ENCODE measurements around the gene PDHB. TPM values are rescaled to one million over a fixed set of nuclear protein-coding genes. Genes with fewer than 3 reads are reported as not detected.

Gene PDHB
- total and polyA plus RNA-seq, 2 of the 13 experiments (the other 11 are each of a cell fraction or from before 2014, with no cell fraction given) = 108 to 153 TPM

GRCh38 chr3:58471025-58471887 lies 37.6 kb upstream of the PDHB start (continued):
- TF ChIP-seq ISL2 (CRISPR knock-in tag; IDR thresholded peaks at IDR 0.05) = peak; percentile 89
- TF ChIP-seq HNRNPK (IDR thresholded peaks at IDR 0.05; ENCODE audit: low read depth, low read length, poor library complexity, severe bottlenecking) = no peak
- no peak for TF ChIP-seq MAFG (CRISPR knock-in tag; IDR thresholded peaks at IDR 0.05)
- TF ChIP-seq CENPX (CRISPR knock-in tag; IDR thresholded peaks at IDR 0.05) = no peak
- no peak for TF ChIP-seq ZBTB4 (CRISPR knock-in tag; IDR thresholded peaks at IDR 0.05; ENCODE audit: borderline replicate concordance)
- peak; percentile 96 for TF ChIP-seq DPF2 (CRISPR knock-in tag; IDR thresholded peaks at IDR 0.05; ENCODE audit: borderline replicate concordance, low read depth)
- TF ChIP-seq, protein P1, sequence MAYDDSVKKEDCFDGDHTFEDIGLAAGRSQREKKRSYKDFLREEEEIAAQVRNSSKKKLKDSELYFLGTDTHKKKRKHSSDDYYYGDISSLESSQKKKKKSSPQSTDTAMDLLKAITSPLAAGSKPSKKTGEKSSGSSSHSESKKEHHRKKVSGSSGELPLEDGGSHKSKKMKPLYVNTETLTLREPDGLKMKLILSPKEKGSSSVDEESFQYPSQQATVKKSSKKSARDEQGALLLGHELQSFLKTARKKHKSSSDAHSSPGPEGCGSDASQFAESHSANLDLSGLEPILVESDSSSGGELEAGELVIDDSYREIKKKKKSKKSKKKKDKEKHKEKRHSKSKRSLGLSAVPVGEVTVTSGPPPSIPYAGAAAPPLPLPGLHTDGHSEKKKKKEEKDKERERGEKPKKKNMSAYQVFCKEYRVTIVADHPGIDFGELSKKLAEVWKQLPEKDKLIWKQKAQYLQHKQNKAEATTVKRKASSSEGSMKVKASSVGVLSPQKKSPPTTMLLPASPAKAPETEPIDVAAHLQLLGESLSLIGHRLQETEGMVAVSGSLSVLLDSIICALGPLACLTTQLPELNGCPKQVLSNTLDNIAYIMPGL (CRISPR knock-in tag; IDR thresholded peaks at IDR 0.05; ENCODE audit: borderline replicate concordance in 1 of 2, low read depth in 1 of 2) = peak; percentile 8 to 33; a peak in 1 of 4 replicates
- 0 out of 2 replicates have a peak, but pooled peaks have one; percentile 26 for TF ChIP-seq ISX (CRISPR knock-in tag; conservative IDR thresholded peaks at IDR 0.05)
- peak; percentile 100 for TF ChIP-seq JUNB (CRISPR knock-in tag; IDR thresholded peaks at IDR 0.05; ENCODE audit: borderline replicate concordance)
- TF ChIP-seq, protein P2, sequence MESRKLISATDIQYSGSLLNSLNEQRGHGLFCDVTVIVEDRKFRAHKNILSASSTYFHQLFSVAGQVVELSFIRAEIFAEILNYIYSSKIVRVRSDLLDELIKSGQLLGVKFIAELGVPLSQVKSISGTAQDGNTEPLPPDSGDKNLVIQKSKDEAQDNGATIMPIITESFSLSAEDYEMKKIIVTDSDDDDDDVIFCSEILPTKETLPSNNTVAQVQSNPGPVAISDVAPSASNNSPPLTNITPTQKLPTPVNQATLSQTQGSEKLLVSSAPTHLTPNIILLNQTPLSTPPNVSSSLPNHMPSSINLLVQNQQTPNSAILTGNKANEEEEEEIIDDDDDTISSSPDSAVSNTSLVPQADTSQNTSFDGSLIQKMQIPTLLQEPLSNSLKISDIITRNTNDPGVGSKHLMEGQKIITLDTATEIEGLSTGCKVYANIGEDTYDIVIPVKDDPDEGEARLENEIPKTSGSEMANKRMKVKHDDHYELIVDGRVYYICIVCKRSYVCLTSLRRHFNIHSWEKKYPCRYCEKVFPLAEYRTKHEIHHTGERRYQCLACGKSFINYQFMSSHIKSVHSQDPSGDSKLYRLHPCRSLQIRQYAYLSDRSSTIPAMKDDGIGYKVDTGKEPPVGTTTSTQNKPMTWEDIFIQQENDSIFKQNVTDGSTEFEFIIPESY (CRISPR knock-in tag; IDR thresholded peaks at IDR 0.05) = no peak
- peak; percentile 95 for TF ChIP-seq MEIS2 (CRISPR knock-in tag; IDR thresholded peaks at IDR 0.05)
- TF ChIP-seq, protein P3, sequence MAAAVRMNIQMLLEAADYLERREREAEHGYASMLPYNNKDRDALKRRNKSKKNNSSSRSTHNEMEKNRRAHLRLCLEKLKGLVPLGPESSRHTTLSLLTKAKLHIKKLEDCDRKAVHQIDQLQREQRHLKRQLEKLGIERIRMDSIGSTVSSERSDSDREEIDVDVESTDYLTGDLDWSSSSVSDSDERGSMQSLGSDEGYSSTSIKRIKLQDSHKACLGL (CRISPR knock-in tag; IDR thresholded peaks at IDR 0.05) = no peak
- peak; percentile 80; the same call in 1 of the 2 replicates for TF ChIP-seq ZFP1 (CRISPR knock-in tag; IDR thresholded peaks at IDR 0.05)
- TF ChIP-seq PPARG (CRISPR knock-in tag; conservative IDR thresholded peaks at IDR 0.05) = peak; percentile 86
- peak; percentile 85 for TF ChIP-seq SAP130 (CRISPR knock-in tag; IDR thresholded peaks at IDR 0.05; ENCODE audit: low read depth)
- 0 out of 2 replicates have a peak, but pooled peaks have one; percentile 51 for TF ChIP-seq ZBTB2 (CRISPR knock-in tag; IDR thresholded peaks at IDR 0.05; ENCODE audit: low read depth)
- TF ChIP-seq EHMT2 (IDR thresholded peaks at IDR 0.05; ENCODE audit: borderline replicate concordance, low read depth, low read length) = peak; percentile 49; the same call in 1 of the 2 replicates
- TF ChIP-seq ZNF24 (IDR thresholded peaks at IDR 0.05) = no peak

Data from HepG2 (cell line).